HAP-1 (cell line): ENCODE data around the gene LORICRIN.

Source experiments
- DNase-seq, 2 experiments: peaks; one replicate each; pipeline ENCODE4 v3.0.0-alpha.2; 2016 to 2020; ENCODE audit warnings: low spot score in 2 of 2
- H3K27me3 ChIP-seq: fragments of 250-450 bp; sonication (Bioruptor Pico); 2 replicates; pipeline ENCODE4 v1.5.1; 2020; ENCODE audit warnings: low read depth, mild to moderate bottlenecking, moderate library complexity
- H3K36me3 ChIP-seq: fragments of 250-450 bp; sonication (Bioruptor Pico); replicated peaks from 2 replicates; pipeline ENCODE4 v1.5.1; 2020; ENCODE audit warnings: mild to moderate bottlenecking
- H3K4me1 ChIP-seq: fragments of 250-450 bp; sonication (Bioruptor Pico); 2 replicates; pipeline ENCODE4 v1.5.1; 2020; ENCODE audit warnings: mild to moderate bottlenecking
- H3K4me3 ChIP-seq: fragments of 250-450 bp; sonication (Bioruptor Pico); 2 replicates; pipeline ENCODE4 v1.5.1; 2020; ENCODE audit warnings: mild to moderate bottlenecking, moderate library complexity
- H3K9me3 ChIP-seq: fragments of 250-450 bp; sonication (Bioruptor Pico); 2 replicates; pipeline ENCODE4 v1.5.1; 2020; ENCODE audit warnings: mild to moderate bottlenecking, moderate library complexity
- in situ Hi-C: fragments of 300-500 bp; cut with MboI; formaldehyde crosslinking; loops from 3 replicates; pipeline ENCODE4 v1.14.3; 2020; ENCODE audit warnings: low sequenced_read_pairs, inconsistent platforms, mixed read lengths

LORICRIN gene

DNA sequence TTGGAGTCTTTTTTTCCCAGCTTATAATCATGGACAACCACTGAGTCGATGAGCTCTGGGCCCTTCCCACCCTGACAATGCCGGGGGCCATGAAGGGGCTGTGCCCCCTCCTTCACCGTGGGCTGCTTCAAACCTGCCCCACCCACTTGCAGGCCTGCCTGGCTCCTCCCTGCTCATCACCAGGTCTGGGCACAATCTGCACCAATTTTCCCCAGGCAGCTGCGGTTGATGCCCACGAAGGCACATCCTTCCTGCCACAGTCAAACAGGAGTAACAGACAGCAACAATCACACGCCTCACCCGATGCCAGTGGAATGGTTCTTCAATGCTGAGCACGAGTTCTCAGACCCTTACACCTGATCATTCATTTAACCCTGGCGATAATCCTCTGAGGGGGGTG is 34.4 kb downstream of the LORICRIN start:
- Histone ChIP-seq H3K4me1 (no peaks in the 10 kb centered on the region), H3K27me3 (peaks cover 6% of the 10 kb centered on the region; the same call in 1 of the 2 replicates), H3K4me3 (no peak overlapping the region), H3K36me3 (no peaks in the 10 kb centered on the region), H3K9me3 (no peaks in the 10 kb centered on the region)
- no peak for DNase-seq
- in situ Hi-C loops = no loop called here

DNA sequence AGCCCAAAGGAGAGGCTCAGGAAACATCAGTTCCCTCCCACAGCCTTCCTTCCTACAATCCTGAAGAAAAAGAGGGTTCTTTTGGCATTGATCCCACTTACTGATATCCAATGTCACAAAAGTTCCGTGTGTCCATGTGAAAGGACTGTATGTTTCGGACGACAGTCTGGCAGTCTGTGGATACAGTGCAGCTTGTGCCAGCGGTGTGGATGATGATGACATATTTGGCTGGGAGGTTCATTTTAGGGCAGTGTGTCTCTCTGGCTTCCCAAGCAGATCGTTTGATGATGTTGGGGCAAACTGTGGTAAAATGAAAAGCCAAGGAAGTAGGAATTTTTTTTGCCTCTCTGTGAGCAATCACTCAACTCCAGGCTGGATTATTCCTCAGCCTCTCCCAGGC is 42.8 kb downstream of the LORICRIN start:
- H3K4me3 ChIP-seq = no peak overlapping the region
- H3K9me3 ChIP-seq = no peaks in the 10 kb centered on the region
- peaks cover 14% of the 10 kb centered on the region for H3K27me3 ChIP-seq
- H3K4me1 ChIP-seq = no peaks in the 10 kb centered on the region
- in situ Hi-C loops = no loop called here
- no peak for DNase-seq
- H3K36me3 ChIP-seq = no peaks in the 10 kb centered on the region

DNA sequence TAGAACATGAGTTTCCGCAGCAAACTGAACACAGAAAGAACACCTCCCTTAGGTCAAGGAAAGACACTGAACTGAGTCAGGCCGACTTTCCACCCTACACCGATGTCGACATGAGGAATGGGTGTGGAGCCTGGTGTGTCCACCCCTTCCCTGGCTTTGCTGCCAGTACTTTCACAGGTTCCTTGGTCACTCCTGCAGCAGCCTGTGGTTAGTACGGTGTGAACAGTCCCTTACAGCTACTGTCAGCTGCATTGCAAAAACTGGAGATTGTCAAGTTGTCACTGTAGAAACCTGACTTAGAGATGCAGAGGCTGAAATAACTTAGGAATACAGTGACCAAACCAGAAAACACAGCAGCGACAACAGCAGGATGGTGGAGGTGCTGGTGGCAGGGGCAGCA is 46.2 kb downstream of the LORICRIN start:
- H3K36me3 ChIP-seq = no peaks in the 10 kb centered on the region
- no peak for DNase-seq
- H3K4me3 ChIP-seq = no peak overlapping the region
- H3K27me3 ChIP-seq = peaks cover 14% of the 10 kb centered on the region
- H3K4me1 ChIP-seq = no peaks in the 10 kb centered on the region
- no peaks in the 10 kb centered on the region for H3K9me3 ChIP-seq
- in situ Hi-C loops = no loop called here

DNA sequence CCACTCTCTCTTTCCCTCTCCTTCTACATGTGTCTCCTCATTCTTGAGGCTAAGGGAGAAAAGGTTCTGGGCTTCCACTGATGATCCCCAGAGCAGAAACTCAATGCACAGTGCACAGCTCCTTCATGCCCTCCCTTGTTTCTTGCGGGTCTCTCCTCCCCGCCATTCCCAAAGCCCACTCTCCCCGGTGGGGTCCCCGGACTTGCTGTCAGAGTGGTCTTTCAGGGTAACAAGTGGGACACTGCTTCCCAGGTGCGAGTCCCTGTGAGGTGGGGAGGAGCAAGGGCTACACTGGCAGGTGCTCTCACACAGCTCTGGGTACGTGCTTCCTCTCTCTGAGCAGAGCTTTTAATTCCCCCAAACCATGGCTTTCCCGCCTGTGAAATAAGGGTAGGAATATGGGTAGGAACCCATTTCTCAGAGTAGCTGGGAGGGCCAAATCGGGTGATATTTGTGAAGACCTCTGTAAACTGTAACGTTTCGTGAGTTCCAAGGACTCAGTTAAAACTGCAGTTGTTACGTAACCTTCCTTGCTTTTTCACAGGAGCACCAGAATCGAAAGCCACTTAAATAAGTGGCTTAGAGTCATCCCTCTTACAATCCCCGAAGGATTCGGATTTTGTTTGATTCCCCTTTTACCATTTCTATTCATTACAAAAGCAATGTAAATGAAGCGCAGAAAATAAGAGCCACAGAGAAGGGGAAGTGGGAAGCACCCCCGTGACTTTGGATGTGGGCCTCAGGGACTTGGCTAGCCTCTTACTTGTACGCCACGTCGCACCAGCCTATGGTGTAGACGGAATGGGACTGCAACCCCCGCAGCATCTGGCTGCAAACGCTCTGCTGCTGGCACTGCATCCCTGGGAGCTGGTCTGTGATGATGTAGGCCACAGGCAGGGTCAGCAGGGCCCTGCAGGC is 47.1 kb downstream of the LORICRIN start:
- no peaks in the 10 kb centered on the region for H3K36me3 ChIP-seq
- peaks cover 14% of the 10 kb centered on the region for H3K27me3 ChIP-seq
- no peak for DNase-seq
- H3K4me1 ChIP-seq = no peaks in the 10 kb centered on the region
- no peaks in the 10 kb centered on the region for H3K9me3 ChIP-seq
- in situ Hi-C loops = no loop called here
- H3K4me3 ChIP-seq = no peak overlapping the region

DNA sequence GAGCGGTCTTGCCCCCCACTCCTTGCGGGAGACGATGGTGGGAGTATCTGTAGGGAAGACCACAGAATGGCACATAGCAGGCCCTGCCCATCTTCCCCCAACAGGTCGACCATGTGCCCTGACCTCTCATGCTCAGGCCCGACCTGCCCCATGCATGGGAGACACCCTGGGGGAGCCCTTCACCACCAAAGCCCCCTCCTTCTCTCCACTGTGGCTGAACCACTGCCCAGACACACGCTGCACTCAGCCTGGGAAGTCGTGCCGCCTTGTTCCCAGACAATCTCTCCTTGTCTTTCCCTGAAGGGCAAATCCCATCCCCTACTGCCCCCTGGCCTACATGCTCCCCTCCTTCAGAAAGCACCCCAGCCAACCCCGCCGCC is 47.7 kb downstream of the LORICRIN start:
- Histone ChIP-seq H3K4me1 (no peaks in the 10 kb centered on the region), H3K4me3 (no peak overlapping the region), H3K36me3 (no peaks in the 10 kb centered on the region), H3K9me3 (no peaks in the 10 kb centered on the region), H3K27me3 (peaks cover 14% of the 10 kb centered on the region)
- no peak for DNase-seq
- in situ Hi-C loops = no loop called here

DNA sequence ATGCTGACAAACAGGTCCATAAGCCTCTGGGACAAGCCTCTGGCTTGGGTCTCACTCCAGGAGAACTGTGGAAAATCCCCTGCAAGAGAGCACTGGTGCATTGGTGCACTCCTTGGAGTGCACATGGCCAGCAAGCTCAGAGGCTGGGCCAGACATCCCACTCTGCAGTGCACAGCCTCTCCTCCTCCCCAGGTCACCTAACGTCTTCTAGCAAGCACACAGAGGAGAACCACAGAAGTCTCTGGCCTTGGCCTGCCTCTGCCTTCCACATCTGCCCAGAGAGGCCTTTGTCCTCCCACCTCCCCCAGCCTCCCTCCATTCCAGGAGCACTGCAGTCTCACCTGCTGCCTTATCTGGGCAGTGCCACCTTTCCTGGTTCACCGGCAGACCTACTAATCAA is 49.1 kb downstream of the LORICRIN start:
- in situ Hi-C loops = no loop called here
- H3K9me3 ChIP-seq = no peaks in the 10 kb centered on the region
- DNase-seq = no peak
- H3K4me1 ChIP-seq = no peaks in the 10 kb centered on the region
- H3K4me3 ChIP-seq = no peak overlapping the region
- H3K27me3 ChIP-seq = peaks cover 14% of the 10 kb centered on the region
- no peaks in the 10 kb centered on the region for H3K36me3 ChIP-seq

DNA sequence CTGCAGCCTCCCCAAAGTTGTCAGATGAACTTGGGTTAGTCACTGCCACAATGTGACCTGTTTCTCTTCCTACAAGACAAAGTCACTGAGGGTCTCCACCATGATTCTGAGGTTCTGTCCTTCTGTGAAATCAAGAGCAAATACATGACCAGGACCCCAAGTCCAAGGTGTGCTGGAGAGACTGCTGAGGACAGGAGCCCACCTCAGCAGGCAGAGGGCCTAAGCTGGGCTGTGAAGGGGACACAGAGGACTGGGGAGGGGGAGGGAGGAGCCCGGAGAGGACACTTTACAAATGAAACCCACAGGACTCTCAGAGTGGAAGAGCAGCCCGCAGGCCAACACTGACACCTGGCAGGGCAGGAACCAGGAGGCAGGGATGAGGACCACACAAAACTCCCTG is 50.0 kb downstream of the LORICRIN start:
- H3K9me3 ChIP-seq = no peaks in the 10 kb centered on the region
- no peaks in the 10 kb centered on the region for H3K4me1 ChIP-seq
- no peaks in the 10 kb centered on the region for H3K36me3 ChIP-seq
- no peak for DNase-seq
- H3K4me3 ChIP-seq = no peak overlapping the region
- in situ Hi-C loops = no loop called here
- H3K27me3 ChIP-seq = peaks cover 14% of the 10 kb centered on the region

DNA sequence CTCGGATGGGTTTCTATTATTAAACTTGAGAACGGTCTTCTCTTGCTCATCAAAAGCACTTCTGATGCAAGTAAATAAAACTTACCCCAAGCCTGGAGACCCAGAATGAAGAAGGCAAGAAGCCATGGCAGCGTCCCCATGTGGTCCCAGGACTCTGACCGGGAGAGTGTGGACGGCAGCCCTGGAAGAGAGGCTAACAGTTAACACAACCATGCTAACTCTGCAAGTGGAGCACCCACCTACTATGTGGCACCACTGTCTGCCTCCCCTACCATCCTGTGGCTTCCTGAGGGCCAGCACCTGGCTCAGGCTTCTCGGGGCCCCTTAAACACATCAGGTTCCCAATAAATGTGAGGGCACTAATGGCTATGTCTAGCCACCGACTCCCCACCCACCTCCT is 51.0 kb downstream of the LORICRIN start:
- no peaks in the 10 kb centered on the region for H3K36me3 ChIP-seq
- in situ Hi-C loops = no loop called here
- no peaks in the 10 kb centered on the region for H3K4me1 ChIP-seq
- H3K27me3 ChIP-seq = 0 out of 2 replicates have a peak, but pooled peaks cover 5% of the 10 kb centered on the region
- H3K4me3 ChIP-seq = no peak overlapping the region
- H3K9me3 ChIP-seq = no peaks in the 10 kb centered on the region
- no peak for DNase-seq
